ENCODE measurements around the gene CNKSR3. TPM values are rescaled to one million over a fixed set of nuclear protein-coding genes. Genes with fewer than 3 reads are reported as not detected.
A peak's percentile ranks its signal among the peaks of the same experiment; 100 is the strongest.

CNKSR3 gene
- total and polyA plus RNA-seq, 2 experiments from 2014 or later, result 1.9 to 5.7 TPM

GRCh38 chr6:154343473-154344308 is 166.8 kb downstream of the CNKSR3 start (continued):
- peak; percentile 76; the same call in 1 of the 2 replicates for TF ChIP-seq ZNF462 (CRISPR knock-in tag; IDR thresholded peaks at IDR 0.05)
- peak; percentile 78; the same call in 1 of the 2 replicates for TF ChIP-seq ZNF114 (CRISPR knock-in tag; IDR thresholded peaks at IDR 0.05)
- no peak for TF ChIP-seq REST (IDR thresholded peaks at IDR 0.05; ENCODE audit: unreplicated experiment)

DNA sequence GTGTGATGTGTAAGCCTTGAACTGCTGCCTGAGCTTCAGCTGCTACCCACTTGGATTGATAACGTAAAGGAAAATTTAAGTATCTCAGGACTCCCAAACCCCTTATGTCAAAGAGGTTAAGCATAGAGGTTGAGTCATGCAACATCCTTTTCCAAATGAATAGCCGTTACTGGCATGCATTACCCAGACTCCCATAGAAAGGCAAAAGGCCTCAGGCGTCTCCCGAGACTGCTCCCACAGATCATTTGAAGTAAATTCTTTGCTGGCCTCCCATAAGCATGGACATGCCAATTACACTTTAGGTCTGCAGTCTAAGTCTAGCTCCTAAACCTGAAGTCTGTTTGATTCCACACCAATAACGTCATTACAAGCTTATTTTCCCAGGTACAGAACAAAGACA is 168.6 kb downstream of the CNKSR3 start:
- H3F3A ChIP-seq (replicated peaks; ENCODE audit: low read depth), result no peaks in the 10 kb centered on the region
- H3K4me2 ChIP-seq, result no peak overlapping the region
- Mint-ChIP-seq H3K4me3 (no peak overlapping the region), H3K9me3 (peaks cover 10% of the 10 kb centered on the region; the same call in 2 of the 3 replicates), H3K27me3 (ENCODE audit: insufficient read depth, low read depth, poor library complexity) (peaks cover 1% of the 10 kb centered on the region), H3K36me3 (ENCODE audit: low read depth) (no peaks in the 10 kb centered on the region; the same call in 2 of the 3 replicates), H3K27ac (no peak overlapping the region), H3K4me1 (peaks cover 29% of the 10 kb centered on the region)
- no peak for DNase-seq (ENCODE audit: low spot score)
- H3K79me2 ChIP-seq (replicated peaks; ENCODE audit: insufficient read depth), result no peaks in the 10 kb centered on the region
- H2AFZ ChIP-seq, result no peak overlapping the region
- H3K36me3 ChIP-seq (ENCODE audit: insufficient read depth), result no peaks in the 10 kb centered on the region
- peaks cover 22% of the 10 kb centered on the region for H3K4me1 ChIP-seq (ENCODE audit: insufficient read depth)
- no peaks in the 10 kb centered on the region for H3K27me3 ChIP-seq (ENCODE audit: insufficient read depth)
- peaks cover 8% of the 10 kb centered on the region; the same call in 1 of the 2 replicates for H3K9me2 ChIP-seq (ENCODE audit: insufficient read depth)
- no peak overlapping the region for H3K4me3 ChIP-seq
- no peaks in the 10 kb centered on the region for H4K20me1 ChIP-seq (replicated peaks; ENCODE audit: insufficient read depth)
- H3K27ac ChIP-seq (ENCODE audit: low read depth), result no peak overlapping the region
- no peak for ATAC-seq
- no peak for TF ChIP-seq ZNF331 (CRISPR knock-in tag; IDR thresholded peaks at IDR 0.05; ENCODE audit: low read depth)

Measured in GM23338 (cell line).